HepG2 (cell line): ENCODE measurements around the gene JPH4. TPM values are rescaled to one million over a fixed set of nuclear protein-coding genes. Genes with fewer than 3 reads are reported as not detected.
A peak's percentile ranks its signal among the peaks of the same experiment; 100 is the strongest.

Experiments
- ATAC-seq: fragments of 200-7000 bp; cut with Tn5 transposase; 3 replicates; pipeline ENCODE4 v1.9.1; 2020; ENCODE audit warnings: mild to moderate bottlenecking, moderate library complexity
- BruUV-seq: library from RNA; stranded (reverse); fragments of 400-500 nt; replicated peaks from 2 replicates; lab custom pipeline; 2021; lab: Mats Ljungman, UMichigan
- CTCF ChIA-PET: fragments of 300-600 bp; formaldehyde crosslinking; extraction: SDS; loops from one replicate; lab custom pipeline; 2021; ENCODE audit warnings: low total read pairs, inconsistent platforms, low intra/inter-chr PET ratio; lab: Yijun Ruan, JAX
- POLR2A ChIA-PET: fragments of 350-600 bp; sonication (Branson Sonifier 250); formaldehyde crosslinking; loops from one replicate; lab custom pipeline; 2020; ENCODE audit warnings: antibody characterized with exemption, inconsistent platforms; lab: Yijun Ruan, JAX
- DNase-seq: peaks from one replicate; pipeline ENCODE4 v3.0.0-alpha.2; 2015; ENCODE audit warnings: low spot score
- FAIRE-seq: peaks from 3 replicates; lab custom pipeline; 2011; peaks lifted over from hg19 to GRCh38; lab: Jason Lieb, UNC
- H2AFZ ChIP-seq: one replicate; pipeline ENCODE4 v1.6.1; 2011; ENCODE audit warnings: low read length, inconsistent platforms
- H3K27ac ChIP-seq: fragments of 300-600 bp; 3 replicates; pipeline ENCODE4 v1.8.0; 2011; ENCODE audit warnings: mixed run types, mild to moderate bottlenecking, mixed read lengths, low read length, inconsistent platforms; ENCODE audit not compliant: insufficient read depth; ENCODE audit errors: extremely low read length
- H3K27me3 ChIP-seq, 2 experiments: fragments of 200-600 bp in 1 of 2; 2 replicates in 1 of 2; 3 replicates in 1 of 2; pipeline versions ENCODE4 v1.6.0 to v1.8.0; 2011; ENCODE audit warnings: low read length in 2 of 2, mild to moderate bottlenecking in 2 of 2, moderate library complexity in 2 of 2, inconsistent platforms in 1 of 2; ENCODE audit not compliant: insufficient read depth in 2 of 2, control insufficient read depth in 1 of 2
- H3K36me3 ChIP-seq, 2 experiments: fragments of 200-600 bp in 1 of 2; replicated peaks in 1 of 2; 2 replicates in 1 of 2; 3 replicates in 1 of 2; pipeline versions ENCODE4 v1.5.1 to v1.8.0; 2011; ENCODE audit warnings: low read length in 2 of 2, inconsistent platforms in 1 of 2; ENCODE audit not compliant: insufficient read depth in 2 of 2, control insufficient read depth in 1 of 2
- H3K4me1 ChIP-seq: 2 replicates; pipeline ENCODE4 v1.5.1; 2012; ENCODE audit warnings: low read length, inconsistent platforms; ENCODE audit not compliant: insufficient read depth
- H3K4me2 ChIP-seq: 2 replicates; pipeline ENCODE4 v1.6.0; 2011; ENCODE audit warnings: low read depth, low read length, inconsistent platforms
- H3K4me3 ChIP-seq, 3 experiments: fragments of 200-600 bp in 1 of 3; sonication (generic), shearing (Covaris generic) in 1 of 3; replicated peaks in 1 of 3; 2 replicates each; pipeline ENCODE4 v1.5.1; 2011 to 2016; ENCODE audit warnings: low read length in 3 of 3, inconsistent platforms in 2 of 3, low read depth in 2 of 3, mild to moderate bottlenecking in 2 of 3, control low read depth in 1 of 3, mixed read lengths in 1 of 3; ENCODE audit not compliant: insufficient read depth in 1 of 3
- H3K79me2 ChIP-seq: one replicate; pipeline ENCODE4 v1.6.1; 2011; ENCODE audit warnings: low read length, inconsistent platforms; ENCODE audit not compliant: insufficient read depth
- H3K9ac ChIP-seq: 2 replicates; pipeline ENCODE4 v1.6.0; 2011; ENCODE audit warnings: mild to moderate bottlenecking, low read depth, low read length, inconsistent platforms; ENCODE audit not compliant: insufficient read depth
- H3K9me3 ChIP-seq: 2 replicates; pipeline ENCODE4 v1.5.1; 2012; ENCODE audit warnings: mild to moderate bottlenecking, low read length
- H4K20me1 ChIP-seq: 2 replicates; pipeline ENCODE4 v1.6.0; 2011; ENCODE audit warnings: inconsistent platforms, mild to moderate bottlenecking, low read length, moderate library complexity; ENCODE audit not compliant: insufficient read depth
- KDM4B ChIP-seq: sonication (generic); formaldehyde crosslinking; IDR thresholded peaks from 2 replicates; pipeline ENCODE4 v1.4.0; 2020; ENCODE audit warnings: missing genetic modification reagents
- PHF20 ChIP-seq: sonication (generic); formaldehyde crosslinking; IDR thresholded peaks from 2 replicates; pipeline ENCODE4 v1.5.0; 2020; ENCODE audit warnings: mild to moderate bottlenecking, missing genetic modification reagents
- SMAD1 ChIP-seq: sonication (generic); formaldehyde crosslinking; IDR thresholded peaks from 2 replicates; pipeline ENCODE4 v1.4.0; 2020; ENCODE audit warnings: missing genetic modification reagents, low read depth, mild to moderate bottlenecking, borderline replicate concordance
- SRSF1 ChIP-seq: fragments of 200-400 bp; formaldehyde crosslinking; optimal IDR thresholded peaks from 2 replicates; pipeline ENCODE3; 2017; ENCODE audit warnings: mild to moderate bottlenecking, low read depth, low read length, moderate library complexity
- ZBTB3 ChIP-seq: sonication (generic); formaldehyde crosslinking; IDR thresholded peaks from 2 replicates; pipeline ENCODE4 v1.4.0; 2020; ENCODE audit warnings: low read depth, mild to moderate bottlenecking, moderate library complexity, missing genetic modification reagents, borderline replicate concordance
- ZKSCAN5 ChIP-seq: sonication (generic); formaldehyde crosslinking; IDR thresholded peaks from 2 replicates; pipeline ENCODE4 v1.5.1; 2020; ENCODE audit warnings: mild to moderate bottlenecking, missing genetic modification reagents
- ZNF160 ChIP-seq: sonication (generic); formaldehyde crosslinking; IDR thresholded peaks from 2 replicates; pipeline ENCODE4 v1.8.0; 2022; ENCODE audit warnings: mild to moderate bottlenecking, inconsistent platforms, missing genetic modification reagents
- ZNF501 ChIP-seq: sonication (generic); formaldehyde crosslinking; IDR thresholded peaks from 2 replicates; pipeline ENCODE4 v1.5.1; 2020; ENCODE audit warnings: mild to moderate bottlenecking, moderate library complexity, missing genetic modification reagents
- ZNF772 ChIP-seq: sonication (generic); formaldehyde crosslinking; IDR thresholded peaks from 2 replicates; pipeline ENCODE4 v1.5.0; 2020; ENCODE audit warnings: mild to moderate bottlenecking, missing genetic modification reagents
- in situ Hi-C: cut with HindIII; loops from 2 replicates; pipeline ENCODE4 v1.10.0; 2017; ENCODE audit warnings: low pct_unique_long_range_greater_than_20kb; ENCODE audit not compliant: extremely low pct_ligation_motif_present
- intact Hi-C: fragments of 100-400 bp; cut with micrococcal nuclease; formaldehyde crosslinking; loops from one replicate; pipeline ENCODE4 v1.10.0; 2022; ENCODE audit not compliant: unreplicated experiment
- polyA plus RNA-seq, 8 experiments: library from polyadenylated mRNA; depleted of rRNA in 3 of 8; stranded (reverse) in 7 of 8; unstranded in 1 of 8; fragments of >200 nt; fragmentation: Illumina TruSeq in 4 of 8; extraction: Trizol in 4 of 8; gene quantifications; 2 replicates each; pipeline versions ENCODE4 v1.2.1 to v1.2.3, GENCODE V29; 2011 to 2016; ENCODE audit warnings: low read depth in 4 of 8, missing spikeins in 1 of 8, mixed read lengths in 1 of 8; ENCODE audit not compliant: insufficient read depth in 1 of 8
- total RNA-seq, 5 experiments: library from RNA; depleted of rRNA; stranded (reverse); fragments of >200 nt; fragmentation: Illumina TruSeq; extraction: Trizol; gene quantifications; 2 replicates each; pipeline ENCODE4 v1.2.3, GENCODE V29; 2016; ENCODE audit warnings: low read depth in 1 of 5
- TF ChIP-seq, protein P1 (sequence below): sonication (generic); formaldehyde crosslinking; IDR thresholded peaks from 2 replicates; pipeline ENCODE4 v1.8.1; 2023; ENCODE audit warnings: mild to moderate bottlenecking, missing genetic modification reagents
- TF ChIP-seq, protein P2 (sequence below): sonication (generic); formaldehyde crosslinking; IDR thresholded peaks from 2 replicates; pipeline ENCODE4 v1.5.0; 2020; ENCODE audit warnings: missing genetic modification reagents
- TF ChIP-seq, protein P3 (sequence below), 2 experiments: sonication (generic) in 1 of 2; formaldehyde crosslinking in 1 of 2; IDR thresholded peaks; 2 replicates each; pipeline versions ENCODE4 v1.5.1 to v1.6.1; 2011 to 2020; ENCODE audit warnings: borderline replicate concordance in 1 of 2, low read depth in 1 of 2, low read length in 1 of 2, mild to moderate bottlenecking in 1 of 2, missing genetic modification reagents in 1 of 2, moderate library complexity in 1 of 2
- TF ChIP-seq, protein P4 (sequence below): sonication (generic); formaldehyde crosslinking; IDR thresholded peaks from 2 replicates; pipeline ENCODE4 v1.5.1; 2020; ENCODE audit warnings: missing genetic modification reagents, mild to moderate bottlenecking, borderline replicate concordance
- TF ChIP-seq, protein P5 (sequence below): sonication (generic); formaldehyde crosslinking; IDR thresholded peaks from 2 replicates; pipeline ENCODE4 v1.4.0; 2020; ENCODE audit warnings: missing genetic modification reagents

Gene JPH4
- total and polyA plus RNA-seq, 2 of the 13 experiments (the other 11 are each of a cell fraction or from before 2014, with no cell fraction given): 0.08 to 0.22 TPM

DNA sequence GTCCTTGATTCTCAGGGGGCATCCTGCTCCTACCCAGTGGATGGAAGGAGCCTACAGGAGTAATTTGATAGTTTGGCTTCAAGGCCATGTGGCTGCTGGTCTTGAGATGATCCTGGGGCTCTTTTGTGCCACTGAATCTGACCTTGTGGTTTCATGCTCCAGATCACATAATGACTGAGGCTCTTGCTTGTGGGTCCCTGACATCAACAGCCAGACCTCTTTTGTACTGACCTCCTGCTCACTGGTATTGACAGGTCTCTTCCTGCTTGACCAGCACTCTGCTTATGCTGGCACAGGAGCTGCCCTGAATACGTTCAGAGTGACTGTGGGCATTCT is 23.2 kb upstream of the JPH4 start (continued):
- TF ChIP-seq ZNF772 (0 out of 2 replicates have a peak, but pooled peaks have one; percentile 63), KDM4B (CRISPR knock-in tag) (no peak), ZBTB3 (CRISPR knock-in tag) (no peak)
- TF ChIP-seq, protein P1, sequence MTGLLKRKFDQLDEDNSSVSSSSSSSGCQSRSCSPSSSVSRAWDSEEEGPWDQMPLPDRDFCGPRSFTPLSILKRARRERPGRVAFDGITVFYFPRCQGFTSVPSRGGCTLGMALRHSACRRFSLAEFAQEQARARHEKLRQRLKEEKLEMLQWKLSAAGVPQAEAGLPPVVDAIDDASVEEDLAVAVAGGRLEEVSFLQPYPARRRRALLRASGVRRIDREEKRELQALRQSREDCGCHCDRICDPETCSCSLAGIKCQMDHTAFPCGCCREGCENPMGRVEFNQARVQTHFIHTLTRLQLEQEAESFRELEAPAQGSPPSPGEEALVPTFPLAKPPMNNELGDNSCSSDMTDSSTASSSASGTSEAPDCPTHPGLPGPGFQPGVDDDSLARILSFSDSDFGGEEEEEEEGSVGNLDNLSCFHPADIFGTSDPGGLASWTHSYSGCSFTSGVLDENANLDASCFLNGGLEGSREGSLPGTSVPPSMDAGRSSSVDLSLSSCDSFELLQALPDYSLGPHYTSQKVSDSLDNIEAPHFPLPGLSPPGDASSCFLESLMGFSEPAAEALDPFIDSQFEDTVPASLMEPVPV (CRISPR knock-in tag): 0 out of 2 replicates have a peak, but pooled peaks have one; percentile 4

DNA sequence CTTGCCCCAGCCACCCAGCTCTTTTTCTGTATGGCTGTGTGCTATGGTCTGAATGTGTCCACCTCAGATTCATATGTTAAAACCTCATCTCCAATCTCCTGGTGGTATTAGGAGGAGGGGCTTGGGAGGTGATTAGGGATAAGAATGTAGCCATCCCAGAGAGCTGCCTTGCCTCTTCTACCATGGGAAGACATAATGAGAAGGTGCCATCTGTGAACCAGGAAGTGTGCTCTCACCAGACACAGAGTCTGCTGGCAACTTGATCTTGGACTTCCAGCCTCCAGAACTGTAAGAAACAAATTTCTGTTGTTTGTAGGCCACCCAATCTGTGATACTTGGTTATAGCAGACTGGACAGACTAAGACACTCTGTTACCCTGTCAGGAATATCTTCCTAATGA is 22.8 kb upstream of the JPH4 start:
- intact Hi-C loops (no loop called here), in situ Hi-C loops (no loop called here)
- peak overlapping the region; percentile 49 for H3K9ac ChIP-seq
- ChIA-PET CTCF (no interaction called here), POLR2A (interaction anchor here (0.7 to 10.5 kb wide), 10 partner anchors 10 to 97 kb away, joined by 3 to 267 read pairs (median 10); partner anchors contain the start of gene DHRS2)
- no peak overlapping the region for H2AFZ ChIP-seq
- peak overlapping the region; percentile 51 for H3K4me2 ChIP-seq
- BruUV-seq: TSS peak; percentile 40
- no peaks in the 10 kb centered on the region for H3K79me2 ChIP-seq
- ATAC-seq (no peak), FAIRE-seq (no peak), DNase-seq (no peak)
- H3K27me3 ChIP-seq: no peaks in the 10 kb centered on the region
- no peak overlapping the region for H3K4me3 ChIP-seq
- peaks cover 8% of the 10 kb centered on the region; the same call in 1 of the 2 replicates for H3K9me3 ChIP-seq
- peak overlapping the region; percentile 61 for H3K27ac ChIP-seq
- H4K20me1 ChIP-seq: no peaks in the 10 kb centered on the region
- peaks cover 60% of the 10 kb centered on the region for H3K4me1 ChIP-seq
- no peaks in the 10 kb centered on the region for H3K36me3 ChIP-seq
- no peak for TF ChIP-seq SRSF1
- TF ChIP-seq ZKSCAN5 (CRISPR knock-in tag): 0 out of 2 replicates have a peak, but pooled peaks have one; percentile 38
- no peak for TF ChIP-seq ZNF501
- TF ChIP-seq ZNF160 (CRISPR knock-in tag): no peak
- 0 out of 2 replicates have a peak, but pooled peaks have one; percentile 16 for TF ChIP-seq PHF20
- TF ChIP-seq, protein P1 (CRISPR knock-in tag): no peak
- TF ChIP-seq, protein P2, sequence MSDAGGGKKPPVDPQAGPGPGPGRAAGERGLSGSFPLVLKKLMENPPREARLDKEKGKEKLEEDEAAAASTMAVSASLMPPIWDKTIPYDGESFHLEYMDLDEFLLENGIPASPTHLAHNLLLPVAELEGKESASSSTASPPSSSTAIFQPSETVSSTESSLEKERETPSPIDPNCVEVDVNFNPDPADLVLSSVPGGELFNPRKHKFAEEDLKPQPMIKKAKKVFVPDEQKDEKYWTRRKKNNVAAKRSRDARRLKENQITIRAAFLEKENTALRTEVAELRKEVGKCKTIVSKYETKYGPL: no peak
- TF ChIP-seq, protein P3, sequence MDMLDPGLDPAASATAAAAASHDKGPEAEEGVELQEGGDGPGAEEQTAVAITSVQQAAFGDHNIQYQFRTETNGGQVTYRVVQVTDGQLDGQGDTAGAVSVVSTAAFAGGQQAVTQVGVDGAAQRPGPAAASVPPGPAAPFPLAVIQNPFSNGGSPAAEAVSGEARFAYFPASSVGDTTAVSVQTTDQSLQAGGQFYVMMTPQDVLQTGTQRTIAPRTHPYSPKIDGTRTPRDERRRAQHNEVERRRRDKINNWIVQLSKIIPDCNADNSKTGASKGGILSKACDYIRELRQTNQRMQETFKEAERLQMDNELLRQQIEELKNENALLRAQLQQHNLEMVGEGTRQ (IDR thresholded peaks at IDR 0.05; ENCODE audit: low read depth, low read length): 0 out of 2 replicates have a peak, but pooled peaks have one; percentile 1
- TF ChIP-seq, protein P3 (CRISPR knock-in tag; IDR thresholded peaks at IDR 0.05; ENCODE audit: borderline replicate concordance): no peak
- no peak for TF ChIP-seq SMAD1 (CRISPR knock-in tag)
- TF ChIP-seq, protein P4, sequence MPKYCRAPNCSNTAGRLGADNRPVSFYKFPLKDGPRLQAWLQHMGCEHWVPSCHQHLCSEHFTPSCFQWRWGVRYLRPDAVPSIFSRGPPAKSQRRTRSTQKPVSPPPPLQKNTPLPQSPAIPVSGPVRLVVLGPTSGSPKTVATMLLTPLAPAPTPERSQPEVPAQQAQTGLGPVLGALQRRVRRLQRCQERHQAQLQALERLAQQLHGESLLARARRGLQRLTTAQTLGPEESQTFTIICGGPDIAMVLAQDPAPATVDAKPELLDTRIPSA (CRISPR knock-in tag): no peak
- TF ChIP-seq, protein P5, sequence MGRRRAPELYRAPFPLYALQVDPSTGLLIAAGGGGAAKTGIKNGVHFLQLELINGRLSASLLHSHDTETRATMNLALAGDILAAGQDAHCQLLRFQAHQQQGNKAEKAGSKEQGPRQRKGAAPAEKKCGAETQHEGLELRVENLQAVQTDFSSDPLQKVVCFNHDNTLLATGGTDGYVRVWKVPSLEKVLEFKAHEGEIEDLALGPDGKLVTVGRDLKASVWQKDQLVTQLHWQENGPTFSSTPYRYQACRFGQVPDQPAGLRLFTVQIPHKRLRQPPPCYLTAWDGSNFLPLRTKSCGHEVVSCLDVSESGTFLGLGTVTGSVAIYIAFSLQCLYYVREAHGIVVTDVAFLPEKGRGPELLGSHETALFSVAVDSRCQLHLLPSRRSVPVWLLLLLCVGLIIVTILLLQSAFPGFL (CRISPR knock-in tag): no peak
